Right atrium auricular region (tissue), 2 donors: Measurements from ENCODE around the gene NABP2. TPM values are rescaled to one million over a fixed set of nuclear protein-coding genes. Genes with fewer than 3 reads are reported as not detected.

ENCODE experiments used
- DNase-seq: peaks from one replicate; pipeline ENCODE4 v3.0.0-alpha.2; 2019; ENCODE audit warnings: low spot score
- H3K27ac ChIP-seq, 2 donors: fragments of 200-600 bp; sonication (generic); 1 replicate in 1 of 2; 2 replicates in 1 of 2; pipeline ENCODE4 v1.5.1; 2016 to 2019
- H3K27me3 ChIP-seq, 2 donors: fragments of 200-600 bp; sonication (generic); one replicate each; pipeline versions ENCODE4 v1.5.1 to v1.6.0; 2017 to 2019
- H3K36me3 ChIP-seq: fragments of 200-600 bp; sonication (generic); one replicate; pipeline ENCODE4 v1.5.1; 2016
- H3K4me1 ChIP-seq, 2 donors: fragments of 200-600 bp; sonication (generic); one replicate each; pipeline versions ENCODE4 v1.5.1 to v1.6.0; 2017 to 2019
- H3K4me3 ChIP-seq, 2 donors: fragments of 200-600 bp; sonication (generic); 1 replicate in 1 of 2; 2 replicates in 1 of 2; pipeline ENCODE4 v1.5.1; 2017 to 2019; ENCODE audit warnings: mild to moderate bottlenecking in 1 of 2, moderate library complexity in 1 of 2
- H3K9me3 ChIP-seq, 2 donors: fragments of 200-600 bp; sonication (generic); one replicate each; pipeline ENCODE4 v1.5.1; 2019
- total RNA-seq, 2 donors: library from RNA; depleted of rRNA; stranded (reverse); fragments of >200 nt; gene quantifications; one replicate each; pipeline ENCODE4 v1.1.0, GENCODE V29; 2016
- TF ChIP-seq, protein P1 (sequence below), 2 donors: fragments of 200-600 bp; sonication (generic); IDR thresholded peaks; one replicate each; pipeline ENCODE4 v1.5.1; 2019; ENCODE audit warnings: antibody characterized with exemption in 2 of 2

Gene NABP2
- total RNA-seq, 2 donors from 2014 or later, result 19.7 to 23.6 TPM

DNA sequence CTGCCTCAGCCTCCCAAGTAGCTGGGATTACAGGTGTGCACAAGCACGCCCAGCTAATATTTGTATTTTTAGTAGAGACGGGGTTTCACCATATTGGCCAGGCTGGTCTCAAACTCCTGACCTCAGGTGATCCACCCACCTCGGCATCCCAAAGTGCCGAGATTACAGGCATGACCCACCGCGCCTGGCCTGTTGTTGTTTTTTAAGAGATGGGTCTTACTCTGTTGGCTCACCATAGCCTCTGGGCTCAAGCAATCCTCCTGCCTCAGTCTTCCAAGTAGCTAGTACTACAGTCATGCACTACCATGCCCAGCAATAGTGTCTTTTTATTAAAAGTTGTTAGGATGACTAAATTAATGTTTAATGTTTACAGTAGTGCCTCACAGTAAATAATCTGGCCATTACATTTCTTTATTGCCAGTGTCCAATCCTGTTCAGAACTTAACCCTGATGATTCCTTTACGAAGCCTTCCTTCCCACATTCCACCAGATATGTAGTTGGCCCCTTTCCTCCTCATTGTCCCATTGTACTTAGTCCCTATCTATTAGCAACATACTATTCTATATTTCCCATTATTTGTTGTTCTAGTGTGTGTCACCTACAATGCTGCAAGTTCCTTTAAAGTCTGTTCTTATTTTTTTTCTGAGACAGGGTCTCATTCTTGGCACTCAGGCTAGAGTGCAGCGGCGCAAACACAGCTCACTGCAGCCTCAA is 26.1 kb upstream of the NABP2 start:
- no peaks in the 10 kb centered on the region for H3K27me3 ChIP-seq
- TF ChIP-seq, protein P1, sequence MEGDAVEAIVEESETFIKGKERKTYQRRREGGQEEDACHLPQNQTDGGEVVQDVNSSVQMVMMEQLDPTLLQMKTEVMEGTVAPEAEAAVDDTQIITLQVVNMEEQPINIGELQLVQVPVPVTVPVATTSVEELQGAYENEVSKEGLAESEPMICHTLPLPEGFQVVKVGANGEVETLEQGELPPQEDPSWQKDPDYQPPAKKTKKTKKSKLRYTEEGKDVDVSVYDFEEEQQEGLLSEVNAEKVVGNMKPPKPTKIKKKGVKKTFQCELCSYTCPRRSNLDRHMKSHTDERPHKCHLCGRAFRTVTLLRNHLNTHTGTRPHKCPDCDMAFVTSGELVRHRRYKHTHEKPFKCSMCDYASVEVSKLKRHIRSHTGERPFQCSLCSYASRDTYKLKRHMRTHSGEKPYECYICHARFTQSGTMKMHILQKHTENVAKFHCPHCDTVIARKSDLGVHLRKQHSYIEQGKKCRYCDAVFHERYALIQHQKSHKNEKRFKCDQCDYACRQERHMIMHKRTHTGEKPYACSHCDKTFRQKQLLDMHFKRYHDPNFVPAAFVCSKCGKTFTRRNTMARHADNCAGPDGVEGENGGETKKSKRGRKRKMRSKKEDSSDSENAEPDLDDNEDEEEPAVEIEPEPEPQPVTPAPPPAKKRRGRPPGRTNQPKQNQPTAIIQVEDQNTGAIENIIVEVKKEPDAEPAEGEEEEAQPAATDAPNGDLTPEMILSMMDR (IDR thresholded peaks at IDR 0.05), result no peak
- no peak for DNase-seq
- no peak overlapping the region for H3K4me3 ChIP-seq
- H3K27ac ChIP-seq, result no peak overlapping the region
- H3K4me1 ChIP-seq, result no peaks in the 10 kb centered on the region
- no peaks in the 10 kb centered on the region for H3K36me3 ChIP-seq
- no peaks in the 10 kb centered on the region for H3K9me3 ChIP-seq

DNA sequence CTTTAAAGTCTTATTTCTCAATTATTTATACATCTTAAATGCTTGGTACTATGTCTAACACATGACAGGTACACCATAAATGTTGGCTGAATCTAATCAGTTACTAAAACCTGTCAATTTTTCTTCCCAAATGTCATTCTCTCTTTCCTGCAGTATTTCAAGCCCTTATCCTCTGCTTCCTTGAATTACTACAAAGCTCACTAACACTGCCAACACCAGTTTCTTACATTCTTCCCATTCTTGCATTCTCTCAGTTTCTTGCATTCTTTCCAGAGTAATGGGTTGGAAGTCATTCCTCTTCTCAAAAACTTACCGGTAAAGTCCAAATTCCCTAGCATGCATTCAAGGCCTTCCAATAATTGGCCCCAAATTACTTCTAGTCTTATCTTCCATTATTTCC is 25.3 kb upstream of the NABP2 start:
- TF ChIP-seq, protein P1 (IDR thresholded peaks at IDR 0.05), result no peak
- DNase-seq, result no peak
- no peaks in the 10 kb centered on the region for H3K27me3 ChIP-seq
- H3K4me3 ChIP-seq, result no peak overlapping the region
- no peaks in the 10 kb centered on the region for H3K4me1 ChIP-seq
- no peaks in the 10 kb centered on the region for H3K9me3 ChIP-seq
- H3K27ac ChIP-seq, result no peak overlapping the region
- H3K36me3 ChIP-seq, result no peaks in the 10 kb centered on the region

DNA sequence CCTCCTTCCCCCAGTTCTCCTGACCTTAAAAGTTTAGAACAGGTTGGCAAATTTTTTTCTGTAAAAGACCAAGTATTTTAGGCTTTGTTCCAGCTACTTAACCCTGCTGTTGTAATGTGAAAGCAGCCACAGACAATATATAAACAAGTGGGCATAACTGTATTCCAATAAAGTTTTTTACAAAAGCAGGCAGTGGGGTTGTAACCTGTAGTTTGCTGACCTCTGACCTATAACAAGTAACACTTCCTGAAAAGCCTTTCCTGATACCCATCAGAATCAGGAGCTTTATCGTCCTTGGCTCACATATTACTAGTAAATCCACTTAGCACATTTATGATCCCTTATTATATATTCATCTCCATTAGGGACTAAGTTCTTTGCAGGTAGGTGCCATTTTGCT is 21.8 kb upstream of the NABP2 start:
- no peak for DNase-seq
- no peak overlapping the region for H3K4me3 ChIP-seq
- H3K9me3 ChIP-seq, result no peaks in the 10 kb centered on the region
- H3K36me3 ChIP-seq, result peaks cover 22% of the 10 kb centered on the region
- H3K4me1 ChIP-seq, result no peaks in the 10 kb centered on the region
- no peak overlapping the region for H3K27ac ChIP-seq
- TF ChIP-seq, protein P1 (IDR thresholded peaks at IDR 0.05), result no peak
- no peaks in the 10 kb centered on the region for H3K27me3 ChIP-seq

DNA sequence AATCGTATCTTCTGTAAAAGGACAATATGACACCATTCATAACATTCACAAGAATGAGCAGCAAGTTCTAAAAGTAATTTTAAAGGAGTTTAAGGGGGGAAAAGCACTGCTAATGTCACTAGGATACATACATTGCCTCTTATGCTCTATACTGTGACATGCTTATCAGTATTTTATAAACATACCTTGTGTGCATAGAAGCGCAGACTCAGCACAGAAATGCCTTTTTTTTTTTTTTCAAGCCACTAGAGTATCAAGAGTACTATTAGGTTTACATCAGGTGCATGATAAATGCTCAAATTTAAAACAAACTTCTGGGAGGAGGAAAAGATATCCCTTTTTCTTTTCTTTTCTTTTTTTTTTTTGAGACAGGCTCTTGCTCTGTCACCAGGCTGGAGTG is 21.3 kb upstream of the NABP2 start:
- Histone ChIP-seq H3K4me3 (no peak overlapping the region), H3K27me3 (no peaks in the 10 kb centered on the region), H3K27ac (no peak overlapping the region), H3K9me3 (no peaks in the 10 kb centered on the region), H3K4me1 (no peaks in the 10 kb centered on the region), H3K36me3 (peaks cover 26% of the 10 kb centered on the region)
- TF ChIP-seq, protein P1 (IDR thresholded peaks at IDR 0.05), result no peak
- no peak for DNase-seq

DNA sequence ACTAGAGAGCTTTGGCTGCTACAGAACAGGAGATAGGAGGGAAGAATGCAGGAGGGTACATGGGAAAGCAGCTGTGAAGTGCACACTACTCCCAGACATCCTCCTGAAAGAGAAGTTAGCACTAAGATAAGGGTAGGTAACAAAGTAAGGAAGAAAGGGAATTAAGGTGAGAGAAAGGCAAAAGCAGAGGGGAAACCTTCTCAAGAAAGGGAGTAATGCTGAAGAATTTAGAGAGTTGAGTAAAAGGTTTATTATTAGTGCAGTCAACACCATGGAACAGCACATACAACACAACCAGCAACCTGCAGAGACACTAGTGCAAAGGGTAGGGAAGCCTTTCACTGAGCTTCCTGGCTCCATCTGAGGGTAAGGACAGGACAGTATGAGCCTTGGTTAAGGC is 19.9 kb upstream of the NABP2 start:
- Histone ChIP-seq H3K4me3 (no peak overlapping the region), H3K27ac (no peak overlapping the region), H3K9me3 (no peaks in the 10 kb centered on the region), H3K36me3 (peaks cover 41% of the 10 kb centered on the region), H3K4me1 (no peaks in the 10 kb centered on the region), H3K27me3 (no peaks in the 10 kb centered on the region)
- TF ChIP-seq, protein P1 (IDR thresholded peaks at IDR 0.05), result no peak
- DNase-seq, result no peak

DNA sequence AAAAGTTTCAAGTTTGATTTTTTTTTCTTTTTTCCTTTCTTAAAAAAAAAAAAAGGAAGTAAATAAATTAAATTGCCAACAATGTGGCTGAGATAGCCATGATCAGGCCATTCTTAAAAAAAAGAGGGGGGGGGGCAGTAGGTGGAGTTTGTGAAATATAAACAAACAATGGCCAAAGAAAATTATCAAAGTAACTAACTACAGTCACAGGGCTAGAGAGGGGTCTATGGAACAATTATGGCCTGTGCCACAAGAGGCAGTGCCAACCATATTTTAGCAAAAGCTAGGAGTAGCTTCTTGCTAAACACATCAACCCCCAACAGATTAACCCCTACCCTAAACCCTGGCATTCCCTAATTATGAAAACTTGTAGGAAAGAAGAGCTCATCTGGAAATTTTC is 18.7 kb upstream of the NABP2 start:
- TF ChIP-seq, protein P1 (IDR thresholded peaks at IDR 0.05), result no peak
- Histone ChIP-seq H3K9me3 (no peaks in the 10 kb centered on the region), H3K4me1 (no peaks in the 10 kb centered on the region), H3K27me3 (no peaks in the 10 kb centered on the region), H3K4me3 (no peak overlapping the region), H3K36me3 (peaks cover 52% of the 10 kb centered on the region), H3K27ac (no peak overlapping the region)
- no peak for DNase-seq
